ENCODE data around the gene BBS9. TPM values are rescaled to one million over a fixed set of nuclear protein-coding genes. Genes with fewer than 3 reads are reported as not detected.

BBS9 gene
- total and polyA plus RNA-seq, 2 donors from 2014 or later = 9.0 to 23.4 TPM

DNA sequence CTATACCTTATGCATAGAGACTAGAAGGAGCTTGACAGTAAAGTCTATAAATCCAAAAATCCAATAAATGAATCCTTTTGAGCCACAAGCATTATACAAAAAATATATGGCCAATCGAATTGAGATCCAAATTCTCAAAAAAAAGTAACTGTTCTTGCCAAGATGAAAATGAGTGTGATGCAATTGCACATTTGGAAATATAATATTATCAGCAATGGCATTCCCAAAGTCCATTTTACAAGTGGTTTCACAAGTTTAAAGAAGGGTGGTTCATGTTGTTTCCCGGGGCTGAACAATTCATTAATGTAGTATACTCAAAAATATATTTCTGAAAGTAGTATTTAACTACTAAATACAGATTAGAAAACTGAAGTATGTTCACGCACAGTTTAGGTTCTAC lies 27.5 kb upstream of the BBS9 start:
- intact Hi-C loops (cut with DNase I) = no loop called here
- no peak overlapping the region for H3K27ac ChIP-seq (ENCODE audit: low read depth in 2 of 2, low read length in 2 of 2)
- peaks cover 5 to 31% (median 7%) of the 10 kb centered on the region in 3 donors for H3K36me3 ChIP-seq (ENCODE audit: control insufficient read depth in 2 of 3, insufficient read depth in 3 of 3, low read length in 3 of 3)
- TF ChIP-seq CTCF (IDR thresholded peaks at IDR 0.05; ENCODE audit: borderline replicate concordance, extremely low read depth, insufficient read depth) = no peak
- no peak for DNase-seq
- H3K9ac ChIP-seq (ENCODE audit: low read length in 3 of 3) = no peak overlapping the region
- no peak for FAIRE-seq
- H3K27me3 ChIP-seq (ENCODE audit: control insufficient read depth, insufficient read depth, low read length) = no peaks in the 10 kb centered on the region
- H3K4me1 ChIP-seq (ENCODE audit: control insufficient read depth in 2 of 3, insufficient read depth in 2 of 3, low read depth in 1 of 3, low read length in 3 of 3) = peaks cover 0 to 2% (median 1%) of the 10 kb centered on the region in 3 donors
- H3K4me3 ChIP-seq (ENCODE audit: low read length in 3 of 3) = no peak overlapping the region
- no peaks in the 10 kb centered on the region for H3K9me3 ChIP-seq (ENCODE audit: control insufficient read depth in 2 of 3, insufficient read depth in 1 of 3, low read length in 3 of 3)

DNA sequence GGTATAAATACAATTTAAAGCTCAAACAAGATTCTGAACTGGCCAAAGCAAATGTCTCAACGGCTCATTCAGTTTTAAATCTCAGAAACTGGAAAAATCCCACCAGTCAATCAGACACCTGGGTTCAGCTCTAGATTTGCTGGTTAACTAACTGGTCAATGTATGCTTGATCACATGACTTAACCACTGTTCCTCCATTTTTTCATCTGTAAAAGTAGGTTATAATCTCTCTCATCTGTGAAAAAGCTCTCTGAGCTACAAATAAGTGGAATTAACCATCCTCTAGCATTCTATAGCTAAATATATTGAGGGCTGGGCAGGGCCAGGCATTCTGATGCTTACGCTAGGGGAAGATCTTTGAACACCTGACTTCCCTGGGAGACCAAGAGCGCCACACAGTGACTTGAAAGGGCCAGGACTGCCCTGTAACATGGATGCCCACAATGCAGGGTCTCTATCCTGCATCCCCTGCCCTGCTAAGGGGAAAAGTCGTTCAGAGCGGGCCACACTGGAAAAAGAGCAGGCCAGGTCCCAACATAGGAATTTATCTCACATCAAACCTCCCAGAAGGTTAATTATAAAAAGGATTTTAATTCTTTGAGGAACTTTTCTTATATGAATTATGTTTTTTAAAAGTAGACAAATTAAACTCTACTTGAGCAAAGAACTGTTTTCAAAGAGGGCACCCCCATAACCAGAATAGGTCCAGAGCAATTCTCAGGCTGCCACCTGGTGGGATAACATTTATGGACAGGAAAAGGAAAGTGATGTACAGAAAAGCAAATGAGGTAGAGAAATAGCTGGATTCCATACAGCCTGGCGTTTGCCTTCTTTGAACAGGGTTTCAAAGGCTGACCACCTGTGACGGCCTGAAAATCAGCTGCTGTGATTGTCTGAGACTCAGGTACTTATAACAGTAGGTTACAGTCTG lies 22.0 kb upstream of the BBS9 start:
- peak overlapping the region; percentile 61 to 84 (median 78) for H3K4me3 ChIP-seq (ENCODE audit: low read length in 3 of 3)
- no peak for FAIRE-seq

DNA sequence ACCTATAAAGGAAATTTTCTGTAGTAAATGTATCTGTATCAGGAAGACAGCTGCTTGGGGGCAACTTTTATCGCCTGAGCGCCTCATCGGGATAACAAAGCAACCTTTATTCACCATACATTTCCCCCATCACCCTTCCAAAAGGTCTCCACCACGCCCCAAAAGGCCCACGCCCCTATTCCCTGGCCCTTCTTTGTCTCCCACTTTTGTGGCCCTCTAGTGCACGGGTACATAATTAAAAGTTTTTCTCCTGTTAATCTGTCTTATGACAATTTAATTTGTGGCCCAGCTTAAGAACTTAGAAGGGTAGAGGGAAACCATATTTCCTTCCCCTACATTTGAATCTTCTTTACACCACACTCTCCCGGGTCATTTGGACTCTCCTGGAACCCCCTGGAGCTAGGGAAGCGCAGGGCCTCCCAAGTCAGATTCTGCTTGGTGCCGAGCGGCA lies 20.8 kb upstream of the BBS9 start:
- no peaks in the 10 kb centered on the region for H3K9me3 ChIP-seq (ENCODE audit: control insufficient read depth in 2 of 3, insufficient read depth in 1 of 3, low read length in 3 of 3)
- peak overlapping the region; percentile 61 to 82 (median 74) for H3K9ac ChIP-seq (ENCODE audit: low read length in 3 of 3)
- FAIRE-seq = no peak
- H3K27me3 ChIP-seq (ENCODE audit: control insufficient read depth, insufficient read depth, low read length) = no peaks in the 10 kb centered on the region
- DNase-seq = peak in 3 of 5 donors; percentile 12 to 60 (median 54)
- TF ChIP-seq CTCF (IDR thresholded peaks at IDR 0.05; ENCODE audit: borderline replicate concordance, extremely low read depth, insufficient read depth) = no peak
- H3K4me1 ChIP-seq (ENCODE audit: control insufficient read depth in 2 of 3, insufficient read depth in 2 of 3, low read depth in 1 of 3, low read length in 3 of 3) = peaks cover 3 to 18% (median 13%) of the 10 kb centered on the region in 3 donors
- intact Hi-C loops (cut with DNase I) = no loop called here
- H3K27ac ChIP-seq (ENCODE audit: low read depth in 2 of 2, low read length in 2 of 2) = peak overlapping the region in 1 of 2 donors; percentile 67
- H3K36me3 ChIP-seq (ENCODE audit: control insufficient read depth in 2 of 3, insufficient read depth in 3 of 3, low read length in 3 of 3) = no peaks in the 10 kb centered on the region
- H3K4me3 ChIP-seq (ENCODE audit: low read length in 3 of 3) = peak overlapping the region; percentile 61 to 84 (median 78)

More for the DNA sequence above, 22.0 kb upstream of the BBS9 start:
- H3K4me1 ChIP-seq (ENCODE audit: control insufficient read depth in 2 of 3, insufficient read depth in 2 of 3, low read depth in 1 of 3, low read length in 3 of 3) = peaks cover 3 to 18% (median 13%) of the 10 kb centered on the region in 3 donors
- DNase-seq = peak in 4 of 5 donors; percentile 55 to 84 (median 68)
- H3K27ac ChIP-seq (ENCODE audit: low read depth in 2 of 2, low read length in 2 of 2) = no peak overlapping the region
- peak; percentile 43 for TF ChIP-seq CTCF (IDR thresholded peaks at IDR 0.05; ENCODE audit: borderline replicate concordance, extremely low read depth, insufficient read depth)
- intact Hi-C loops (cut with DNase I) = no loop called here
- peaks cover 0 to 10% (median 0%) of the 10 kb centered on the region in 3 donors for H3K36me3 ChIP-seq (ENCODE audit: control insufficient read depth in 2 of 3, insufficient read depth in 3 of 3, low read length in 3 of 3)
- no peaks in the 10 kb centered on the region for H3K9me3 ChIP-seq (ENCODE audit: control insufficient read depth in 2 of 3, insufficient read depth in 1 of 3, low read length in 3 of 3)
- peak overlapping the region; percentile 8 to 82 (median 61) for H3K9ac ChIP-seq (ENCODE audit: low read length in 3 of 3)
- H3K27me3 ChIP-seq (ENCODE audit: control insufficient read depth, insufficient read depth, low read length) = no peaks in the 10 kb centered on the region

Measured in kidney (tissue), 14 donors.